Cardiac septum (tissue), 1 donor: ENCODE measurements around the gene EIF2B5. TPM values are rescaled to one million over a fixed set of nuclear protein-coding genes. Genes with fewer than 3 reads are reported as not detected.
"Not testable (repeated sequence)": the region's sequence is repeated elsewhere in the genome, so short reads cannot be mapped to it uniquely, and the experiment has no call there.

Source experiments
- DNase-seq: peaks from one replicate; pipeline ENCODE4 v3.0.0-alpha.2; 2020; ENCODE audit warnings: low spot score
- intact Hi-C: fragments of 100-400 bp; cut with DNase I; formaldehyde crosslinking; loops from one replicate; pipeline ENCODE4 v1.14.0; 2022
- total RNA-seq: library from RNA; stranded (reverse); fragmentation: NEBNext Ultra II Directional; extraction: Animal tissue kit (Norgen Biotek cat#: 25700); gene quantifications from one replicate; pipeline ENCODE4 v1.2.1, GENCODE V29; 2021
- donor health status: DM: no; HTN: no; CAD: no.

Gene EIF2B5
- total RNA-seq, 1 donor from 2014 or later = 33.4 TPM

DNA sequence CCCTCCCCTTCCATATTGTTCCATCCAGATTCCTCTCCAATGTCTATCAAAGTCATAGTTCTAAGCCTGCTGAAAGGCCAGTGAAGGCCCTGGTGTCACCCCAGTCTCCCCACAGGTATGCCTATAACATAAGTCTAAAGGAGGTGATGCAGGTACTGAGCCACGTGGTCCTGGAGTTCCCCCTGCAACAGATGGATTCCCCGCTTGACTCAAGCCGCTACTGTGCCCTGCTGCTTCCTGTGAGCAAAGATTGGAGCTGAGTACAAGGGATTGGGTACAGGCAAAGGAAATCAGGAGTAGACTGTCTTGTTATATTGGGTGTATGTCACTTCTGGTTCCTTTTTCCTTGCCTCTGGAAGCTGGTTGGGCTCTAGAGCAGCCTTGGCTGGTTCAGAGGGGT, 8.2 kb downstream of the EIF2B5 start:
- intact Hi-C loops = no loop called here

DNA sequence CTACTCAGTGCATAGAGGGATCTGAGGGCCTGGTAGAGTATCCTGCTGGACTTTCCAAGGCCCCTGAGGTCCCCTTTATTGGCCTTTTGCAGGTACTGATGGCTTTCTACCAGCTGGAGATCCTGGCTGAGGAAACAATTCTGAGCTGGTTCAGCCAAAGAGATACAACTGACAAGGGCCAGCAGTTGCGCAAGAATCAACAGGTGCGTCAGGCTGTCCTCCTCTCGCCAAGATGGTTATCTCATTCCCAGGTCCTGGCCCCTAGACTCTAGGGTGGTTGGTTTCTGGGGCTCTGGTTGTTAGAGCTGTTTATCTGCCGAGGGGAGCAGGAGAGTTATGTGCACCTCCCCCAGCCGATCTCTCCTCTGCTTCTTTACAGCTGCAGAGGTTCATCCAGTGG, 9.3 kb downstream of the EIF2B5 start:
- intact Hi-C loops = no loop called here
- no peak for DNase-seq

More for the DNA sequence above, 8.2 kb downstream of the EIF2B5 start:
- DNase-seq = no peak

DNA sequence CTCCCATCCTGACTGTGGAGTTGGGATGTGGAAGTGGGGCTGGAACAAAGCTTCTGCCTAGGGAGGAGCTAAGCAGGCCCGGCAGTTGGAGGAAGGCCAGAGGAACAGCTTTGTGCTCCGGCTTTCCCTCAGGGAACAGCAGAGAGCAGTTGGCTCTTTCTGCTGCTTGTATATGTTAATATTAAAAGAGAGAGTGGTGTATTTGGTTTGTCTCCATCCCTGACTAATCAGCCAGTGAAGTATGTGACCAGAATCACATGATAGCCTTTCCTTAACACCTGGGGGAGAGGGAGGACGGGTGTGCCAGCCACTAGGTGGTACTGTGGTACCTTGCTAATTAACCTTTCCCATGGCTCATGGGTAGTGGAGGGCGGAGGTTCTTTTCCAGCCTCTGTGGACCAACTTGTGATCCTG, 10.0 kb downstream of the EIF2B5 start:
- DNase-seq = no peak
- intact Hi-C loops = no loop called here

DNA sequence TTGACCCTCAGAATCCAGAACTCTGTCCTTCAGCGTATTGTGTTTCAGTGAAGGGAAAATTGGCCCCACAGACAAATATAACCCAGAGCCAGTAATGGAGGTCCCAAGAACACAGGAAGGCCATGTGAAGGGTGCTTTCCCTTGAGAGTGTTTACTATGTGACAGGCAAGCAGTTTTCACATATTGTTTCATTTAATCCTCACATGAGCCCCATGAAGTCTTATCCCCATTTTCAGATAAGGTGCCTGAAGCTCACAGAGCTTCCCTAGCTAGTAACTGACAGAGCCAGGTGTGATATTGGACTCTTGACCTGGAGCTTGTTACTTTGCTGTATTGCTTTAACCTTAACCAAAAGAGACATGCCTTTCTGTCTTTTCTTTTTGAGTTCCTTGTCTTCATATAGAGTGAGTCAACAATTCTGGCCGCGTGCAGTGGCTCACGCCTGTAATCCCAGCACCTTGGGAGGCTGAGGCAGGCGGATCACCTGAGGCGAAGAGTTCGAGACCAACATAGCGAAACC, 10.7 kb downstream of the EIF2B5 start:
- intact Hi-C loops = no loop called here
- DNase-seq = no peak

DNA sequence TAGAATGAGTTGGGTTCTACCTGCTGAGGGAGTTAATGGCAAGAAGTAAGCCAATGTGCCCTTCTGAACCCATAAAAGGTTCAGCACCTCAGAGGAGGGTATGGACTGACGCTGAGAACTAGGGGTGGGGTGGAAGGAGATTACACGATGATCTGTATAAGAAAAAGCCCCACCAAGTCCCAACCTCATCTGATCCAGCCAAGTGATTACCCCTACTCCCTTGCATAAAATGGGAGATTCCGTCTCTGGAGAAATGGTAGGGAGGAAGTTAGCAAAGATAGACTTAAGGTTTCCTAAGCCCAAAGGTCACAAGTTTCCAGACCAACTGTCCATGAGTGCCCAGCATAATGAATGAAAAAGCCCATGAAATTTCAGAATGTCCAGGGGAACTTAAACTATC, 12.9 kb downstream of the EIF2B5 start:
- intact Hi-C loops = no loop called here

DNA sequence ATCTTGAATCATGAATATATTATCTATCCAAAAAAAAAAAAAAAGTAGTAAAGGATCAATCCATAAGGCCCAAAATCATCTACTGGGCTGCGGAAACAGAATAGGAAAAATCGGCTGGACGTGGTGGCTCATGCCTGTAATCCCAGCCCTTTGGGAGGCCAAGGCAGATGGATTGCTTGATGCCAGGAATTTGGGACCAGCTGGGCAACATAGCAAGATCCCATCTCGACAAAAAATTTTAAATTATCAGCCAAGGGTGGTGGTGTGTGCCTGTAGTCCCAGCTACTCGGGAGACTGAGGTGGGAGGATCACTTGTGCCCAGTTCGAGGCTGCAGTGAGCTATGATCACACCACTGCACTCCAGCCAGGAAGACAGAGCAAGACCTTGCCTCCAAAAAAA, 14.0 kb downstream of the EIF2B5 start:
- intact Hi-C loops = no loop called here
- no peak for DNase-seq

More for the DNA sequence above, 12.9 kb downstream of the EIF2B5 start:
- DNase-seq = no peak

DNA sequence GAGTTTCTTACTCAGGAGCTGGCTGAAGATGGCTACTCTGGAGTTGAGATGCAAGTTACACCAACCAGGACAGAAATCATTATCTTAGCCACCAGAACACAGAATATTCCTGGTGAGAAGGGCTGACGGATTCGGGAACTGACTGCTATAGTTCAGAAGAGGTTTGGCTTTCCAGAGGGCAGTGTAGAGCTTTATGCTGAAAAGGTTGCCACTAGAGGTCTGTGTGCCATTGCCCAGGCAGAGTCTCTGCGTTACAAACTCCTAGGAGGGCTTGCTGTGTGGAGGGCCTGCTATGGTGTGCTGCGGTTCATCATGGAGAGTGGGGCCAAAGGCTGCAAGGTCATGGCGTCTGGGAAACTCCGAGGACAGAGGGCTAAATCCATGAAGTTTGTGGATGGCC, 14.6 kb downstream of the EIF2B5 start:
- intact Hi-C loops, DNase-seq: not testable (repeated sequence)

DNA sequence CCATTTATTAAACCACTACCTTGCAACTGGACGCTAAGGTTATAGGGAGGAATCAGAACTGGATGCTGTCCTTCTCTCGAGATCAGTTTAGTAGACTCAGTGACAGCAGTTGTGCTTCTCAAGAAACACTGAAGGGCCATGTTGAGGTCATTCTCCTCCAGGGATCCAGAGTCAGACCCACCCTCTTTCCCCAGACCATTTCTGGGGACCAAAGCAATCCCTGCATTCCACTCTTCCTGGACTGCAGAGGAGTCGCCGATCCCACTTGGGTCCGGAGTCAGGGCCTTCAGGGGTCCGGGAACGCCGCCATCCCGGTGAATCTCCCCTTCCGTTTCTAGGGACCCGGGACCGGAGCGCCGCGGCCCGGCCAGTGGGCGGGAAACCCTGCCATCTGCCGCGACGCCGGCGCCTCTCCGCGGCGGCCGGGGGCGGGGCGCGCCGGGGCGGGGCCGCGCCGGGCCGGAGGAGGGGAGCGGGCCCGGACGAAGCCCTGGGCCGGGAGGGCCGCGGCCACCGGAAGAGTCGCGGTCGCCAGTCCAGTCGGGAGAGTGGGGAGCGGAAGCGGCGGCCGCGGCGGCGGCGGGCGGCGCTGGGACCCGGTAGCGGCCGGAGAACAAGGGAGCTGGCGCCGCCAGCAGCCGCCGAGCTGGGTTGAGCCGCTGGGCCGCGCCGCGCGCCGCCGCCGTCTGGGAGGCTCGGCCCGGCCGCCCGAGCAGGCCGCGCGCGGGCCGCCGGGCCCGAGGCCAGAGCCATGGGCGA, 19.9 kb downstream of the EIF2B5 start, which contains the start of gene DVL3:
Gene DVL3 (plus strand): TSS at position 493 of the 759 bp plus-strand sequence. CDS start 259 bp downstream, at position 752.
- DNase-seq = peak; percentile 84
- intact Hi-C loops = loop anchor here (1.0 to 5.0 kb wide), 3 partner anchors 20 to 138 kb away; partner anchors contain the start of genes ABCC5, ALG3, EEF1AKMT4 and EIF2B5

DNA sequence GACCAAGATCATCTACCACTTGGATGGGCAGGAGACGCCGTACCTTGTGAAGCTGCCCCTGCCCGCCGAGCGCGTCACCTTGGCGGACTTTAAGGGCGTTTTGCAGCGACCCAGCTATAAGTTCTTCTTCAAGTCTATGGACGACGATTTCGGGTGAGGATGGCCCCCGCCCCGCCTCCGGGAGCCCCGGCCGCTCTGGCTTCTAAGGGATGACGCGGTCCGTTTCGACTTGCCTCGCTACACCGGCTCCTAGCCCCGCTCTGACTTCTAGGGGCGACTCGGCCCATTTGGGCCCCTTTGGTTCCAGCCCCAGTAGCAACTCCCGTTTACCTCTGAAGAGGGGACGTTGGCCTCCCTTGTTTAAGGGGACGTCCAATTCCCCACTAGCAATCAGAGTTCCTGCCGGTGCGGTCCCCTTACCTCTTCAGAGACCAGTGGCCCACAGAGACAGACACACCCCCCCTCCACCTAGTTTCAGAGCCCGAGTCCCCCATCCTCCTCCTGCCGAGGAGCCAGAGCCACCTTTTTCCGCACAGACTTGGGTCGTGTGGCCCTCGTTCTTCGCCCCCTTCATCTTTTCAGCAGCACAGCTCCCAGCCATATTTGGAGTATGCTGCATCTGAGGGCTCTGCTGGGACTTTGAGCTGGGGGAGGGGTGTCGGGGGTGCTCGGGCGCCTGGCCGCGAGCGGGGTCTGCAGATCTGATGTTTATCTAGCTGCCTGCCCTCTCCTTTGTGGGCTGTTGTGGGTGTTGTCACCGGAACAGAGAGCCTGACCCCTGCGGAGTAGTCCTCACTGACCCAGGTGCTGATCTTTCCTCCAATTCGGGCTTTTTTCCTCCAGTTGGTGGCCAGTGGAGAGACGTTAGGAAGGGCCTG, 20.7 kb downstream of the EIF2B5 start:
- peak; percentile 82 for DNase-seq
- intact Hi-C loops = loop anchor here (1.0 to 5.0 kb wide), 4 partner anchors 19 to 139 kb away; partner anchors contain the start of genes ABCC5, ALG3, AP2M1 and EEF1AKMT4

DNA sequence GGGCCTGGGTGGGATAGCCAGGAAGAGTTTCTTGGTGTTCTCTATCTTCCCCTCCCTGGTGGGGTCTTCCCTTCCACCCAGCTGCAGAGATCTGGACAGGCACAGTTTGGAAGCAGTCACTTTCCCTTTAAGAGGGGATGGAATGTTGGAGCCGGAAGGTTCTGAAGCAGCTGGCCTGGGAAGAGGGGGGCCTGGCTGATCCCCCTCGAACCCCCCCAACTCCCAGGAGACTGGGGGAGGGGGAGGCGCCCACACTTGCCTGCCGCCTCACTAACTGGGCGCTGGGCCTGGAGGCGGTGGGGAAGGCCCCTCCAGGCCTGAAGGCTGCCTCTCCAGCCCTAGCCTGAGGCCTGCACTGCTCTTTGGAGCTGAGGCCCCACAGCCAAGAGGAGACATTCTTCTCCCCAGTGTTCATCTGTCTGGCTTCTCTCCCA, 21.4 kb downstream of the EIF2B5 start:
- peak; percentile 80 for DNase-seq
- intact Hi-C loops = loop anchor here (2.0 to 5.0 kb wide), 3 partner anchors 18 to 139 kb away; partner anchors contain the start of genes ABCC5, ALG3, AP2M1 and EEF1AKMT4

DNA sequence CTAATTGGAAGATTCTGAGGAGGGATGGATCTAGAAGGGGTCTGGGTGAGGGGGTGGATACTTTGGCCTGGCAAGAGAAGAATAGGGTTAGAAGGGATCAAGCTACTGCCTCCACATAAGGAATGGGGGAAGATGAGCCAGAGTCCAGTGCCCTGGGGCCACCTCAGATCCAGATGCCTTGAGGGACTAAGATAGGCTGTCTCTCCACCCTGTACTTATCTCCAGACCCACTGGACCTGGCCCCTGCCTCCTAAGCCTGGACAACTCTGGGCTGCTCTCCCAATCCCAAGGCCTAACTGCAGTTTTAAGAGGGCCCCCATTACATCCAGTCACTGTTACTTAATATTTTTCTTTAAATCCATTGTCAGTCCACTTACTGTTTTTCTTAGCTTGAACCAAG, 22.0 kb downstream of the EIF2B5 start:
- intact Hi-C loops = loop anchor here (2.0 to 5.0 kb wide), 3 partner anchors 18 to 140 kb away; partner anchors contain the start of genes ABCC5, ALG3, AP2M1 and EEF1AKMT4
- DNase-seq = no peak

DNA sequence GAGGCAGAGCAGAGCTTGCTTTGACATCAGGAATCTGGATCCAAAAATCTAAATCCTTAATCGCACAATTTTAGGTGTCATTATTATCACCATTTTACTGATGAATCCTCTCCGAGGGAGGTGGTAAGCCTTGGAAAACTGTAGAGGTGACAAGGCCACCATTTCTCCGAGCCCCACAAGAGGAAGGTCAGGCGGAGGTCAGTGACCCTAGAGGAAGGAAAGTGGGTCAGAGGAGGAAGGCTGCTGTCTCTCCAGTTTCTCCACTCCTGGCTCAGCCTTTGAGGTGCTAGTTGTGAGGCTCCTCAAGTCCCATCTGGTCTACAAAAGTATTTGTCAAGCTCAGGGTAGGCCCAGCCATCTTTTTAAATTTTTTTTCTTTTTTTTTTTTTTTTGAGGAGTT, 23.2 kb downstream of the EIF2B5 start:
- intact Hi-C loops = loop anchor here (5.0 kb wide), 2 partner anchors 89 to 141 kb away; partner anchors contain the start of genes ABCC5, ALG3 and EEF1AKMT4
- no peak for DNase-seq

DNA sequence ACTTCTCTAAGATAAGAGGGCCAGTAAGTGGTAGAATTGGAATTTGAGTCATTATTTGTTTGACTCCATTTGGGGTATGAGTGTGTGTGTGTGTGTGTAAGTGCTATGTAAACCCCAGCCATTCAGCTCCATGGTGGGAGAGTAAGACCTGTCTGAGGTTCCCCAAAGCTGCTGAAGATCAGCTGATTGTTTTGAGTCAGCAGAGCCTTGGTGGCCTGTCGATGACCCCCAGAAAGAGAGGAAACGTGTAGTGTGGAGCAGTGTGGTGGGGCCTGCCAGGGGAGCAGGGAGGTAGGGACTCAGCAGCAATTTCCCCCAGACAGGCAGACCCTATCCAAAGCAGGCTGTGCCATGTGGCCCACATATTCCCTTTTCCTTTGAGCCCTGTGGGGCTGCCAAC, 25.3 kb downstream of the EIF2B5 start:
- intact Hi-C loops = no loop called here
- DNase-seq = no peak

DNA sequence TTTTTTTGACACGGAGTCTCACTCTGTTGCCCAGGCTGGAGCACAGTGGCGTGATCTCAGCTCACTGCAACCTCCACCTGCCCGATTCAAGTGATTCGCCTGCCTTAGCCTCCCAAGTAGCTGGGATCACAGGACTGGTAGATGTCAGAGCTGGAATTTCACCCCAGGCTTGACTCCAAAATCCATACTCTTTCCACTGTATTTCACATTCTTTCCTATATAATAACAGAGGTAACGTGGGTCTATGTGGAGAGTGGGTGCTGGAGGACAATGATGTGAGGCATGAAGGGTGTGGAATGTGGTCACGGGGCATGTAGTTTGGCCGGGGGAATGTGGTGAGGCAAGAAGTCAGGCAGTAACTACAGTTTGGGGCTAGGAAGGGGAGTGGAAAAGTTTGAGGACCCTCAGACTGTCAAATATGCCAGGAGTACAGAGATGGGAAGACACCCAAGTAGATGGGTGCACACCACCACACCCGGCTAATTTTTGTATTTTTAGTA, 27.5 kb downstream of the EIF2B5 start:
- DNase-seq, intact Hi-C loops: not testable (repeated sequence)

DNA sequence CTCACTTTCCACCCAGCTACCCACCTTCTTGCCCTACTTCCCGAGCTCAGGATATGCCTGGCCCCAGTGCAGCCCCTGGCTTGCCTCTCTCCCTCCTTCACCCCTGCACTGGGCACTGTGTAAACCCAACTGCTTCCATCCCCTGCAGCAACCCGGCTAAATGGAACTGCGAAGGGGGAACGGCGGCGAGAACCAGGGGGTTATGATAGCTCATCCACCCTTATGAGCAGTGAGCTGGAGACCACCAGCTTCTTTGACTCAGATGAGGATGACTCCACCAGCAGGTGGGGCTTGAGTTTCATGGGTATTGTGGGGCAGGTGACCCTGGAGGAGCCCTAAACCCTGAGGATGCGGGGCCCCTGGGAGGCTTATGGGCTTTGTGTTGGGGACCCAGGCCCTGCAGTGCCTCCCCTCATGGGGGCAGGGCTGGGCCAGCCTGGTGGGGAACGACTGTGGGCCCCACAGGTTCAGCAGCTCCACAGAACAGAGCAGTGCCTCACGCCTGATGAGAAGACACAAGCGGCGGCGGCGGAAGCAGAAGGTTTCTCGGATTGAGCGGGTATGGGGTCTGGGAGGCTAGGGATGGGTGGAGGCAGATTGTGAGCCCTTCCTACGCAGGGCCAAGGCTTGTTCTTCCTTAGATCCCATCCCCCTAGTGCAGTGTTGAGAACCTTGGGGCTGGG, 29.6 kb downstream of the EIF2B5 start:
- DNase-seq = no peak
- intact Hi-C loops = no loop called here

DNA sequence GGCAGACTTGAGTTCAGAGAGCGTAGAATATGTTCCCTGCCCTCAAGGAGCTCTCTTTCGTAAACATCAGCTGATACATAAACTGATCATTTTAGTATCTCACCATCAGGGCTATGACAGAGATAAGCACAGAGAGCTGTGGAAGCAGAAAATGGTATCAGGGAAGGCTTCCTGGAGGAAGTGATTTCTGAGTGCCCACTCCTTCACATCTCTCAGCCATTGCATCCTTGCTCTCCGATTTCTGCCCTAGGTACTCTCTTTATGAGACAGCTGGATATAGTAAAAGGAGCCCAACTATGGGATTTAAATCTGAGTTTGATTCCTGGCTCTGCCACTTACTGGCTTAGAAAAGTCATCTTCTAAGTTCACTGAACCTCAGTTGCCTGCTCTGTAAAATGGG, 30.4 kb downstream of the EIF2B5 start:
- no peak for DNase-seq
- intact Hi-C loops = no loop called here

DNA sequence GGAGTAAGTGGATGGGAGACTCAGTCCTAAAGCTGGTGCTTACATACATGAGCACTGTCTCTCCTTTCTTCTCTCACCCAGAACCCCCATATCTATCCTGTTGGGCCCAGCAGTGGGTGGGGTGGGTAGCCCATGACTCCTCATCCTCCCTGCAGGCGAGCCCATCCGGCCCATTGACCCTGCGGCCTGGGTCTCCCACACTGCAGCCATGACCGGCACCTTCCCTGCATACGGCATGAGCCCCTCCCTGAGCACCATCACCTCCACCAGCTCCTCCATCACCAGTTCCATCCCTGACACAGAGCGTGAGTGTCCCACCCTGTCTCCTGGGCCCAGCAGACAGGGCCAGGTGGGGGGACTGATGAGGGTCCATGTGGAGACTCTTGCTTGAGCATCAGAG, 31.5 kb downstream of the EIF2B5 start:
- intact Hi-C loops = no loop called here

DNA sequence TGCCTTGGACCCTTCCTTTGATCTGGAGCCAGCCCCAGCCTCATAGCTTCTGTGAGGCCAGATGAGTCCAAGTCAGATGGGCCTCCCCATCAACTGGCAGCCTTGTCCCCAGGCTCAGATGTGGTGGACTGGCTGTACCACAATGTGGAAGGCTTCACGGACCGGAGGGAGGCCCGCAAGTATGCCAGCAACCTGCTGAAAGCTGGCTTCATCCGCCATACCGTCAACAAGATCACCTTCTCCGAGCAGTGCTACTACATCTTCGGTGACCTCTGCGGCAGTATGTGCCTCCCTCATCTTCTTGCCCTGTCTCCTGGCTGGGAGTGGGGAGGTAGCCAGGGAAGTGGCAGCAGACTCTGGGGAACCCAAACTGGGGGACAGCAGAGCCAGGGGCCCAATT, 32.6 kb downstream of the EIF2B5 start:
- DNase-seq = no peak
- intact Hi-C loops = no loop called here

More for the DNA sequence above, 31.5 kb downstream of the EIF2B5 start:
- no peak for DNase-seq
